Lung (tissue), 12 donors: ENCODE data around the gene AKT2. TPM values are rescaled to one million over a fixed set of nuclear protein-coding genes. Genes with fewer than 3 reads are reported as not detected.

Experiments used
- ATAC-seq: fragments of 200-7000 bp; cut with Tn5 transposase; one replicate; pipeline ENCODE4 v1.9.1; 2020; ENCODE audit warnings: moderate number of reproducible peaks; ENCODE audit not compliant: insufficient read depth, low FRiP score
- DNase-seq, 3 donors: peaks; one replicate each; pipeline ENCODE4 v3.0.0-alpha.2; 2013 to 2017
- H3K27ac ChIP-seq, 2 donors: one replicate each; pipeline ENCODE4 v1.5.1; 2013; ENCODE audit warnings: mild to moderate bottlenecking in 2 of 2, moderate library complexity in 2 of 2, control low read depth in 1 of 2, inconsistent platforms in 1 of 2, low read depth in 1 of 2, low read length in 1 of 2
- H3K27me3 ChIP-seq, 3 donors: one replicate each; pipeline ENCODE4 v1.5.1; 2013; ENCODE audit warnings: low read length in 2 of 3; ENCODE audit not compliant: control insufficient read depth in 3 of 3, insufficient read depth in 3 of 3
- H3K36me3 ChIP-seq, 4 donors: one replicate each; pipeline ENCODE4 v1.5.1; 2013; ENCODE audit warnings: low read length in 4 of 4, mild to moderate bottlenecking in 1 of 4, moderate library complexity in 1 of 4; ENCODE audit not compliant: control insufficient read depth in 4 of 4, insufficient read depth in 4 of 4
- H3K4me1 ChIP-seq, 5 donors: one replicate each; pipeline ENCODE4 v1.5.1; 2013; ENCODE audit warnings: low read length in 5 of 5, mild to moderate bottlenecking in 2 of 5, moderate library complexity in 1 of 5; ENCODE audit not compliant: control insufficient read depth in 5 of 5, insufficient read depth in 5 of 5
- H3K4me3 ChIP-seq: one replicate; pipeline ENCODE4 v1.5.1; 2013; ENCODE audit warnings: mild to moderate bottlenecking, control low read depth, moderate library complexity
- H3K9ac ChIP-seq, 2 donors: one replicate each; pipeline ENCODE4 v1.5.1; 2013; ENCODE audit warnings: low read length in 2 of 2, control low read depth in 1 of 2; ENCODE audit not compliant: insufficient read depth in 1 of 2
- H3K9me3 ChIP-seq, 4 donors: one replicate each; pipeline ENCODE4 v1.5.1; 2013; ENCODE audit warnings: low read length in 3 of 4, mild to moderate bottlenecking in 1 of 4, moderate library complexity in 1 of 4; ENCODE audit not compliant: control insufficient read depth in 4 of 4, insufficient read depth in 3 of 4
- WGBS, 2 donors: extraction: QIAGEN DNeasy Blood & Tissue Kit; methylation state at CpG; one replicate each; pipeline ENCODE4 v1.1.7; 2013; 5-methylcytosine and 5-hydroxymethylcytosine counted together
- polyA plus RNA-seq, 2 donors: library from polyadenylated mRNA; stranded (reverse); fragments of 200-250 nt; gene quantifications; one replicate each; pipeline ENCODE4 v1.2.1, GENCODE V29; 2013
- total RNA-seq, 2 donors: library from RNA; depleted of rRNA in 1 of 2; stranded (reverse); fragments of >200 nt in 1 of 2; gene quantifications; one replicate each; pipeline ENCODE4 v1.2.1, GENCODE V29; 2014 to 2021
- TF ChIP-seq, protein P1 (sequence below): IDR thresholded peaks from 2 replicates; pipeline ENCODE4 v1.5.1; 2012; ENCODE audit warnings: mild to moderate bottlenecking; ENCODE audit errors: control extremely low read depth, extremely low read depth
- donor health status: control.
- donor health status: control.
- donor health status: Bipolar disorder and iron deficiency.
- donor health status: healthy.
- donor health status: DM: yes; HTN: yes; CAD: no.

The AKT2 gene
- total and polyA plus RNA-seq, 4 donors, result 62.3 to 138 (median 93.1) TPM

DNA sequence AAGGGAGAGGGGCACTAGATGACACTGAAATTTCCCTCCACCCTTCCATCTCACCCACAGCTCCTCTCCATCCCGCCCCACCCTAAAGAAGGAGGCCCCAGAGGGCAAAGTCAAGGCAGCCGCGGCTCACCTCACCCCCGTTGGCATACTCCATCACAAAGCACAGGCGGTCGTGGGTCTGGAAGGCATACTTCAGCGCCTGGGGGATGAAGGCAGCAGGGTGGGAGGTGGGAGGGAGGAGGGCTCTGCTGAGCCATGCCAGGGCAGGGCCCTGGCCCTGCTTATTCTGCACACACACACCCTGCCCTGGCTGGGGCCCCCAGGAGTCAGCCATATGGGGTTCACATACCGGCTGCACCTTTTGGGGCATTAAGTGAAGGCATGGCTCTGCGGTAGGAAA is 46.4 kb downstream of the AKT2 start:
- no peaks in the 10 kb centered on the region for H3K9me3 ChIP-seq
- no peak overlapping the region for H3K9ac ChIP-seq
- DNase-seq (no peak), ATAC-seq (no peak)
- H3K4me3 ChIP-seq, result no peak overlapping the region
- WGBS, 2 donors, result 95 to 97% methylated on average over 8 to 9 of the region's 9 CpGs
- peaks cover 5 to 69% (median 34%) of the 10 kb centered on the region in 4 donors for H3K36me3 ChIP-seq
- peaks cover 0 to 11% (median 8%) of the 10 kb centered on the region in 5 donors for H3K4me1 ChIP-seq
- TF ChIP-seq, protein P1, sequence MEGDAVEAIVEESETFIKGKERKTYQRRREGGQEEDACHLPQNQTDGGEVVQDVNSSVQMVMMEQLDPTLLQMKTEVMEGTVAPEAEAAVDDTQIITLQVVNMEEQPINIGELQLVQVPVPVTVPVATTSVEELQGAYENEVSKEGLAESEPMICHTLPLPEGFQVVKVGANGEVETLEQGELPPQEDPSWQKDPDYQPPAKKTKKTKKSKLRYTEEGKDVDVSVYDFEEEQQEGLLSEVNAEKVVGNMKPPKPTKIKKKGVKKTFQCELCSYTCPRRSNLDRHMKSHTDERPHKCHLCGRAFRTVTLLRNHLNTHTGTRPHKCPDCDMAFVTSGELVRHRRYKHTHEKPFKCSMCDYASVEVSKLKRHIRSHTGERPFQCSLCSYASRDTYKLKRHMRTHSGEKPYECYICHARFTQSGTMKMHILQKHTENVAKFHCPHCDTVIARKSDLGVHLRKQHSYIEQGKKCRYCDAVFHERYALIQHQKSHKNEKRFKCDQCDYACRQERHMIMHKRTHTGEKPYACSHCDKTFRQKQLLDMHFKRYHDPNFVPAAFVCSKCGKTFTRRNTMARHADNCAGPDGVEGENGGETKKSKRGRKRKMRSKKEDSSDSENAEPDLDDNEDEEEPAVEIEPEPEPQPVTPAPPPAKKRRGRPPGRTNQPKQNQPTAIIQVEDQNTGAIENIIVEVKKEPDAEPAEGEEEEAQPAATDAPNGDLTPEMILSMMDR, result no peak
- no peak overlapping the region for H3K27ac ChIP-seq
- H3K27me3 ChIP-seq, result no peaks in the 10 kb centered on the region

DNA sequence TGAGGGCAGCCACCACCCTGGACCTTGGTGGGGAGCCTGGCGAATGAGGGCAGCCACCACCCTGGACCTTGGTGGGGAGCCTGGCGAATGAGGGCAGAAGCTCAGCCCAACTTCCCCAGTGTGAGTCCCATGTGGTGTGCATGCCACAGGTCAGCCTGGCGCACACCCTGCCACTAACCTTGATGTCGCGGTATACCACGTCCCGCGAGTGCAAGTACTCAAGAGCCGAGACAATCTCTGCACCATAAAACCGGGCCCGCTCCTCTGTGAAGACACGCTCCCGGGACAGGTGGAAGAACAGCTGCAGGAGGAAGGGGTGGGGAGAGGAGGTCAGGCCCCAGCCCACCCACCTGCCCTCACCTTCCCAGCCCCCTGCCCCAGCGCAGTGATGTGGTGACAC is 47.4 kb downstream of the AKT2 start:
- H3K27ac ChIP-seq, result no peak overlapping the region
- peaks cover under 1 to 11% (median 8%) of the 10 kb centered on the region in 5 donors for H3K4me1 ChIP-seq
- no peak overlapping the region for H3K9ac ChIP-seq
- ATAC-seq (no peak), DNase-seq (no peak)
- TF ChIP-seq, protein P1, result no peak
- 97 to 98% methylated on average over 14 of the region's 14 CpGs for WGBS, 2 donors
- H3K36me3 ChIP-seq, result peaks cover 5 to 79% (median 36%) of the 10 kb centered on the region in 4 donors
- no peak overlapping the region for H3K4me3 ChIP-seq
- no peaks in the 10 kb centered on the region for H3K27me3 ChIP-seq
- no peaks in the 10 kb centered on the region for H3K9me3 ChIP-seq

DNA sequence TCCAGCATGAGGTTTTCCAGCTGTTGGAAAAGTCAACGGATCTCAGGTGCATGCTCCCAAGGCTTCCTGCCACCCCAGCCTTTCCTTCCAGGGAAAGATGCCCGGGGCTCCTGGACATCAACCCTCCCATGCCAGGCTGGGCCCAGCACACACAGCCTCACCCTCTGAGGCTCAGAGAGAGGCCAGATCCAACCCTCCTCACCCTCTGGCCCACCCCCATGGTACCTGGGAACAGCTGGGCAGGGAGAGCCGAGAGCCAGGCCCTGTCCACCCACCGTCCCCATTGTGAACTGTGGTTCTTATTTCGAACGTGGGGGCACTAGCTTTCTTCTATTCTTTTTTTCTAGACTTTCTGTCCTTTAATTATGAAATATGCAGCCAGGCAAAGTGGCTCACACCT is 48.8 kb downstream of the AKT2 start:
- peaks cover 5 to 68% (median 36%) of the 10 kb centered on the region in 4 donors for H3K36me3 ChIP-seq
- H3K27ac ChIP-seq, result no peak overlapping the region
- TF ChIP-seq, protein P1, result no peak
- no peak overlapping the region for H3K9ac ChIP-seq
- H3K27me3 ChIP-seq, result no peaks in the 10 kb centered on the region
- no peaks in the 10 kb centered on the region for H3K9me3 ChIP-seq
- no peak overlapping the region for H3K4me3 ChIP-seq
- peaks cover 0 to 14% (median 10%) of the 10 kb centered on the region in 5 donors for H3K4me1 ChIP-seq
- DNase-seq, result no peak
- no peak for ATAC-seq
- 94 to 95% methylated on average over 6 of the region's 6 CpGs for WGBS, 2 donors

DNA sequence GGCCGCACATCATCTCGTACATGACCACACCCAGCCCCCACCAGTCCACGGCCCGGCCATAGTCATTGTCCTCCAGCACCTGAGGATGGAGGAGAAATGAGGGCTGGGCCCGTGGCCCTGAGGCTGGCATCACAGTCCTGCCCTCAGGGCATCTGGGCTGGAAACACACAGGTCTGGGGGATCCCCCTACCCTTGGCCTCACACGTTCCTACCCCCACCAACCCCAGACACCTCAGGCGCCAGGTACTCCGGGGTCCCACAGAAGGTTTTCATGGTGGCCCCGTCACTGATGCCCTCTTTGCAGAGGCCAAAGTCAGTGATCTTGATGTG is 49.2 kb downstream of the AKT2 start:
- no peaks in the 10 kb centered on the region for H3K9me3 ChIP-seq
- no peak overlapping the region for H3K4me3 ChIP-seq
- peaks cover 5 to 67% (median 33%) of the 10 kb centered on the region in 4 donors for H3K36me3 ChIP-seq
- TF ChIP-seq, protein P1, result no peak
- ATAC-seq, result no peak
- peaks cover 0 to 15% (median 11%) of the 10 kb centered on the region in 5 donors for H3K4me1 ChIP-seq
- H3K9ac ChIP-seq, result no peak overlapping the region
- H3K27me3 ChIP-seq, result no peaks in the 10 kb centered on the region
- H3K27ac ChIP-seq, result no peak overlapping the region
- 95 to 96% methylated on average over 9 of the region's 9 CpGs for WGBS, 2 donors
- no peak for DNase-seq
